ENCODE data around the gene SLC4A1AP. TPM values are rescaled to one million over a fixed set of nuclear protein-coding genes. Genes with fewer than 3 reads are reported as not detected.
A peak's percentile ranks its signal among the peaks of the same experiment; 100 is the strongest.

The SLC4A1AP gene
- total and polyA plus RNA-seq, 9 of the 15 experiments (the other 6 are each of a cell fraction or from before 2014, with no cell fraction given) = 8.1 to 40.5 (median 35.3) TPM

DNA sequence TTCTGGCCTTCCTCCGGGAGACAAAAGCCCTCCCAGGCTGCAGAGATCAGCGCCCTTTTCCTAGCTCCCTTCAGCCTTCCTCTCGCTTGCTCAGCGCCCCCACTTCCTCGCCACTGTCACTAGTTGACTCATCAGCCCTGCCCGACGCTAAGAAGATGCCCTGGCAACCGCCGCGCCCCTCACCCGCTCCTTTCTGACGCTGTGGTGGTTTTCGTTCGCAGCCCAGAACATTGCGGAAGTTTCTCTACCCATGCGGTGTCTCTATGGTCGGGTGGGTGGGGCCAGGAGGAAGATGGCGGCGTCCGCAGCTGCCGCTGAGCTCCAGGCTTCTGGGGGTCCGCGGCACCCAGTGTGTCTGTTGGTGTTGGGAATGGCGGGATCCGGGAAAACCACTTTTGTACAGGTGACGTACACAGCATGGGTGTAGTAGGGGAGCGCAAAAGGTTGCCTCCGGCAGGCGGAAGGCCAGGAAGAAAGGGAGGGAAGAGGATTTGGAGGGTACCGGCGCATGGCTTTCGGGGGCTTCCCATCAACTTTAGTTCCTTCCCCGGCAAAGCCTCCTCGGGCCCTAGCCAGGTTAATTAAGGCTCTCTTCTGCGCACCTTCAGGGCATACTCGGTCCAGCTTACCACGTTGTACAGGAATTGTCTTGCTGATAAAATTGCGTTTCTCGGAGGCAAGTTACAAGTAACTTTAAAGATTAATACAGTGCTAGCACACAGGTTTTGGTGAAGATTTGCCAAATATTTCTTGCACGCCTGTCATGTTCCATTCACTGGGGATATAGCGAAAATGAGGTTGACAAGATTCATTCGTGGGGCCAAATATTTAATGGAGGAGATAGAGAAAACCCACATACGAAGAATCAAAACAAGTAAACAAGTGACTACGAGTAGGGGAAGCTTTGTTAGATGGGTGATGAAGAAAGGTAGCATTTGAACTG is 34.7 kb upstream of the SLC4A1AP start, which contains the start of the genes CCDC121 and GPN1 (continued):
- TF ChIP-seq, protein P1, sequence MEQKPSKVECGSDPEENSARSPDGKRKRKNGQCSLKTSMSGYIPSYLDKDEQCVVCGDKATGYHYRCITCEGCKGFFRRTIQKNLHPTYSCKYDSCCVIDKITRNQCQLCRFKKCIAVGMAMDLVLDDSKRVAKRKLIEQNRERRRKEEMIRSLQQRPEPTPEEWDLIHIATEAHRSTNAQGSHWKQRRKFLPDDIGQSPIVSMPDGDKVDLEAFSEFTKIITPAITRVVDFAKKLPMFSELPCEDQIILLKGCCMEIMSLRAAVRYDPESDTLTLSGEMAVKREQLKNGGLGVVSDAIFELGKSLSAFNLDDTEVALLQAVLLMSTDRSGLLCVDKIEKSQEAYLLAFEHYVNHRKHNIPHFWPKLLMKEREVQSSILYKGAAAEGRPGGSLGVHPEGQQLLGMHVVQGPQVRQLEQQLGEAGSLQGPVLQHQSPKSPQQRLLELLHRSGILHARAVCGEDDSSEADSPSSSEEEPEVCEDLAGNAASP (IDR thresholded peaks at IDR 0.05) = no peak
- TF ChIP-seq ZNF239 (CRISPR knock-in tag; IDR thresholded peaks at IDR 0.05) = no peak
- TF ChIP-seq, protein P2, sequence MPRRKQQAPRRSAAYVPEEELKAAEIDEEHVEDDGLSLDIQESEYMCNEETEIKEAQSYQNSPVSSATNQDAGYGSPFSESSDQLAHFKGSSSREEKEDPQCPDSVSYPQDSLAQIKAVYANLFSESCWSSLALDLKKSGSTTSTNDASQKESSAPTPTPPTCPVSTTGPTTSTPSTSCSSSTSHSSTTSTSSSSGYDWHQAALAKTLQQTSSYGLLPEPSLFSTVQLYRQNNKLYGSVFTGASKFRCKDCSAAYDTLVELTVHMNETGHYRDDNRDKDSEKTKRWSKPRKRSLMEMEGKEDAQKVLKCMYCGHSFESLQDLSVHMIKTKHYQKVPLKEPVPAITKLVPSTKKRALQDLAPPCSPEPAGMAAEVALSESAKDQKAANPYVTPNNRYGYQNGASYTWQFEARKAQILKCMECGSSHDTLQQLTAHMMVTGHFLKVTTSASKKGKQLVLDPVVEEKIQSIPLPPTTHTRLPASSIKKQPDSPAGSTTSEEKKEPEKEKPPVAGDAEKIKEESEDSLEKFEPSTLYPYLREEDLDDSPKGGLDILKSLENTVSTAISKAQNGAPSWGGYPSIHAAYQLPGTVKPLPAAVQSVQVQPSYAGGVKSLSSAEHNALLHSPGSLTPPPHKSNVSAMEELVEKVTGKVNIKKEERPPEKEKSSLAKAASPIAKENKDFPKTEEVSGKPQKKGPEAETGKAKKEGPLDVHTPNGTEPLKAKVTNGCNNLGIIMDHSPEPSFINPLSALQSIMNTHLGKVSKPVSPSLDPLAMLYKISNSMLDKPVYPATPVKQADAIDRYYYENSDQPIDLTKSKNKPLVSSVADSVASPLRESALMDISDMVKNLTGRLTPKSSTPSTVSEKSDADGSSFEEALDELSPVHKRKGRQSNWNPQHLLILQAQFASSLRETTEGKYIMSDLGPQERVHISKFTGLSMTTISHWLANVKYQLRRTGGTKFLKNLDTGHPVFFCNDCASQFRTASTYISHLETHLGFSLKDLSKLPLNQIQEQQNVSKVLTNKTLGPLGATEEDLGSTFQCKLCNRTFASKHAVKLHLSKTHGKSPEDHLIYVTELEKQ (CRISPR knock-in tag; IDR thresholded peaks at IDR 0.05) = no peak
- TF ChIP-seq ELK1 (CRISPR knock-in tag; IDR thresholded peaks at IDR 0.05) = no peak
- no peak for TF ChIP-seq BRD9 (IDR thresholded peaks at IDR 0.05; ENCODE audit: low read depth, partially characterized antibody)
- TF ChIP-seq ZNF407 (IDR thresholded peaks at IDR 0.05; ENCODE audit: low read depth) = no peak
- peak; percentile 91 to 94 for TF ChIP-seq SIN3A (IDR thresholded peaks at IDR 0.05; ENCODE audit: borderline replicate concordance in 2 of 2, control insufficient read depth in 1 of 2, low read depth in 2 of 2, low read length in 2 of 2)
- TF ChIP-seq, protein P3, sequence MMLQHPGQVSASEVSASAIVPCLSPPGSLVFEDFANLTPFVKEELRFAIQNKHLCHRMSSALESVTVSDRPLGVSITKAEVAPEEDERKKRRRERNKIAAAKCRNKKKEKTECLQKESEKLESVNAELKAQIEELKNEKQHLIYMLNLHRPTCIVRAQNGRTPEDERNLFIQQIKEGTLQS (IDR thresholded peaks at IDR 0.05) = peak; percentile 77
- TF ChIP-seq, protein P3 (CRISPR knock-in tag; conservative IDR thresholded peaks at IDR 0.05) = no peak
- TF ChIP-seq EP400 (IDR thresholded peaks at IDR 0.05) = peak; percentile 90
